Astrocyte (in vitro differentiated cells and primary cell): ENCODE data around the gene TMPRSS7. TPM values are rescaled to one million over a fixed set of nuclear protein-coding genes. Genes with fewer than 3 reads are reported as not detected.
A peak's percentile ranks its signal among the peaks of the same experiment; 100 is the strongest.

ENCODE experiments used
- DNase-seq: peaks from one replicate; pipeline ENCODE4 v3.0.0-alpha.2; 2010; ENCODE audit warnings: low read depth
- FAIRE-seq: peaks from 2 replicates; lab custom pipeline; 2011; peaks lifted over from hg19 to GRCh38; lab: Jason Lieb, UNC
- H2AFZ ChIP-seq: 2 replicates; pipeline ENCODE4 v1.6.0; 2012; ENCODE audit warnings: low read depth, low read length, inconsistent platforms
- H3K27ac ChIP-seq: 2 replicates; pipeline ENCODE4 v1.5.1; 2011; ENCODE audit warnings: low read depth, low read length, inconsistent platforms
- H3K27me3 ChIP-seq: 2 replicates; pipeline ENCODE4 v1.6.0; 2011; ENCODE audit warnings: low read length, inconsistent platforms; ENCODE audit not compliant: insufficient read depth
- H3K36me3 ChIP-seq: 2 replicates; pipeline ENCODE4 v1.5.1; 2011; ENCODE audit warnings: low read length, inconsistent platforms; ENCODE audit not compliant: insufficient read depth
- H3K4me1 ChIP-seq: 2 replicates; pipeline ENCODE4 v1.5.1; 2011; ENCODE audit warnings: low read length, inconsistent platforms; ENCODE audit not compliant: insufficient read depth
- H3K4me2 ChIP-seq: 2 replicates; pipeline ENCODE4 v1.6.0; 2012; ENCODE audit warnings: low read length, inconsistent platforms
- H3K4me3 ChIP-seq: 2 replicates; pipeline ENCODE4 v1.5.1; 2011; ENCODE audit warnings: low read depth, mild to moderate bottlenecking, low read length, inconsistent platforms; ENCODE audit not compliant: insufficient read depth
- H3K79me2 ChIP-seq: 2 replicates; pipeline ENCODE4 v1.6.0; 2012; ENCODE audit warnings: mild to moderate bottlenecking, low read length, inconsistent platforms; ENCODE audit not compliant: insufficient read depth
- H3K9ac ChIP-seq: 2 replicates; pipeline ENCODE4 v1.6.0; 2012; ENCODE audit warnings: mild to moderate bottlenecking, low read length, inconsistent platforms
- H3K9me3 ChIP-seq: 2 replicates; pipeline ENCODE4 v1.5.1; 2012; ENCODE audit warnings: low read depth, mild to moderate bottlenecking, low read length, inconsistent platforms; ENCODE audit not compliant: insufficient read depth
- H4K20me1 ChIP-seq: 2 replicates; pipeline ENCODE4 v1.6.0; 2012; ENCODE audit warnings: low read length, inconsistent platforms; ENCODE audit not compliant: insufficient read depth
- H3K27ac Mint-ChIP-seq: one replicate; pipeline ENCODE4 v1.8.0; 2021; ENCODE audit warnings: mild to moderate bottlenecking, mixed read lengths; ENCODE audit not compliant: unreplicated experiment
- H3K27me3 Mint-ChIP-seq: one replicate; pipeline ENCODE4 v1.8.0; 2021; ENCODE audit warnings: low read depth, mixed read lengths; ENCODE audit not compliant: unreplicated experiment
- H3K36me3 Mint-ChIP-seq: one replicate; pipeline ENCODE4 v1.8.0; 2021; ENCODE audit warnings: low read depth, mixed read lengths; ENCODE audit not compliant: unreplicated experiment
- H3K4me1 Mint-ChIP-seq: one replicate; pipeline ENCODE4 v1.8.0; 2021; ENCODE audit warnings: low read depth, mixed read lengths; ENCODE audit not compliant: unreplicated experiment
- H3K4me3 Mint-ChIP-seq: one replicate; pipeline ENCODE4 v1.8.0; 2021; ENCODE audit warnings: mild to moderate bottlenecking, moderate library complexity, mixed read lengths; ENCODE audit not compliant: unreplicated experiment
- H3K9me3 Mint-ChIP-seq: one replicate; pipeline ENCODE4 v1.8.0; 2021; ENCODE audit warnings: mild to moderate bottlenecking, mixed read lengths; ENCODE audit not compliant: unreplicated experiment
- CTCF ChIP-seq: IDR thresholded peaks from 2 replicates; pipeline ENCODE4 v1.5.1; 2011; ENCODE audit warnings: low read depth, mild to moderate bottlenecking, inconsistent platforms, low read length, moderate library complexity; ENCODE audit not compliant: insufficient read depth
- EZH2 ChIP-seq: IDR thresholded peaks from 2 replicates; pipeline ENCODE4 v1.6.1; 2012; ENCODE audit warnings: mild to moderate bottlenecking, low read length, inconsistent platforms; ENCODE audit not compliant: insufficient read depth
- total RNA-seq: library from RNA; stranded (reverse); gene quantifications from 2 replicates; pipeline ENCODE4 v1.2.1, GENCODE V29; 2021

Gene TMPRSS7
- total RNA-seq, 1 donor from 2014 or later: not detected

GRCh38 chr3:112074006-112074405 is 39.5 kb downstream of the TMPRSS7 start:
- peak overlapping the region; percentile 97 for H3K27ac Mint-ChIP-seq
- no peak for FAIRE-seq
- peak overlapping the region; percentile 23 for H3K9ac ChIP-seq

GRCh38 chr3:112074616-112075497 is 40.3 kb downstream of the TMPRSS7 start:
- peak overlapping the region; percentile 47 for H2AFZ ChIP-seq

More at GRCh38 chr3:112074006-112074405, 39.5 kb downstream of the TMPRSS7 start:
- H3K4me1 ChIP-seq: peaks cover 21% of the 10 kb centered on the region
- no peaks in the 10 kb centered on the region for H3K79me2 ChIP-seq
- no peaks in the 10 kb centered on the region for H3K27me3 ChIP-seq
- H3K9me3 ChIP-seq: no peaks in the 10 kb centered on the region
- no peaks in the 10 kb centered on the region for H4K20me1 ChIP-seq
- H2AFZ ChIP-seq: no peak overlapping the region
- no peaks in the 10 kb centered on the region for H3K27me3 Mint-ChIP-seq
- TF ChIP-seq EZH2 (no peak), CTCF (no peak)
- H3K4me1 Mint-ChIP-seq: peaks cover 17% of the 10 kb centered on the region
- DNase-seq: peak; percentile 42
- no peaks in the 10 kb centered on the region for H3K36me3 ChIP-seq
- no peak overlapping the region for H3K4me3 ChIP-seq
- H3K4me2 ChIP-seq: peak overlapping the region; percentile 51
- H3K4me3 Mint-ChIP-seq: no peak overlapping the region
- peak overlapping the region; percentile 84 for H3K27ac ChIP-seq
- H3K9me3 Mint-ChIP-seq: peaks cover 5% of the 10 kb centered on the region
- H3K36me3 Mint-ChIP-seq: no peaks in the 10 kb centered on the region

More at GRCh38 chr3:112074616-112075497, 40.3 kb downstream of the TMPRSS7 start:
- H3K4me2 ChIP-seq: peak overlapping the region; percentile 72
- H3K9me3 Mint-ChIP-seq: peaks cover 5% of the 10 kb centered on the region
- no peak for TF ChIP-seq CTCF
- TF ChIP-seq EZH2: no peak
- H3K9me3 ChIP-seq: no peaks in the 10 kb centered on the region
- DNase-seq (peak; percentile 98), FAIRE-seq (peak; percentile 94)
- no peaks in the 10 kb centered on the region for H3K36me3 ChIP-seq
- H3K27me3 Mint-ChIP-seq: no peaks in the 10 kb centered on the region
- no peaks in the 10 kb centered on the region for H3K36me3 Mint-ChIP-seq
- peaks cover 17% of the 10 kb centered on the region for H3K4me1 Mint-ChIP-seq
- H3K4me3 Mint-ChIP-seq: peak overlapping the region; percentile 31
- no peaks in the 10 kb centered on the region for H4K20me1 ChIP-seq
- H3K4me1 ChIP-seq: peaks cover 21% of the 10 kb centered on the region
- H3K27ac Mint-ChIP-seq: peak overlapping the region; percentile 97
- no peaks in the 10 kb centered on the region for H3K27me3 ChIP-seq
- H3K9ac ChIP-seq: peak overlapping the region; percentile 71
- H3K4me3 ChIP-seq: no peak overlapping the region
- peak overlapping the region; percentile 84 for H3K27ac ChIP-seq
- H3K79me2 ChIP-seq: no peaks in the 10 kb centered on the region
